NCI-H774 (cell line): ENCODE data around the gene NEDD4L.
A peak's percentile ranks its signal among the peaks of the same experiment; 100 is the strongest.
"Not testable (repeated sequence)": the region's sequence is repeated elsewhere in the genome, so short reads cannot be mapped to it uniquely, and the experiment has no call there.

Experiments
- DNase-seq: peaks from one replicate; lab custom pipeline; 2025; lab: John Stamatoyannopoulos, UW

NEDD4L gene

DNA sequence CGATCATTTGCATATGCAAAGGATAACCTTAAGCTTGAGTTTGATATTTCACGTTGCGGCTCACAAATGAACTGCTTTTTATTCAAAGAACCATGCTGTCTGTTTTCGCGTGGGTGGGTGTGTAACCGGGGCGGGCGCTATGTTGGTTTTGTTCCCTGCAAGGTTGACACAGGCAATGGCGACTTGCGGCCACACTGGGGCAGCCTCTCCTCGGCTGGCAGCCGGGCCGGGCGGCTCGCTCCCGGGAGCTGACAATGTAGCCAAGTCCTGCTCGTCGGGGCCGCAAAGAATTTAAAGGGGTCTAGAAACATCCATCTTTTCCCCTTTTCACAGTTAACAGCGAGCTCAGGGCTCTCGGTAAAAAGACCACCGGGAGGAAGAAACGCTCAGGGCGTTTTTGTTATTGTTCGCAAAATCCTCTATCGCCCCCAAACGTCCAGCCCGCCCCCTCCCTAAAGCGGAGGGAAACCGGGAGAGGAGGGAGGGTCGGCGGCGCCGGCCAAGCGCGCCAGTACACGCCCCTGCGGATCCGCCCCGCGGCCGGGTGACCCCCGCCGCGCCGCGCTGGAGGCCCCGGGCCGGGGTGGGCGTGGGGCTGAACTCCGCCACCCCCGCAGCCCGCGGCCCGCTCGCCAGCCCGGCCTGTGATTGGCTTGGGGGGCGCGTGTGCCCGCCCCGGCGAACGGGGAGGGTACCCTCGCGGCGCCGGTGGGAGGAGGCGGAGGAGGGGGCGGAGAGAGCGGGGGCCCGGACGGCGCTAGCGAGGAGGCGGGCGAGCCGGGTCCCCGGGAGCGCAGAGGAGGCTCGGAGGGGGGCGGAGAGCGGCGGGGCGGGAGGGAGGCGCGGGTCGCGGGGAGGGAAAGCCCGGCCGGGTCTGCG lies at the start of gene NEDD4L:
NEDD4L (plus strand) TSS at position 736 of the 879 bp plus-strand sequence. CDS start 435 bp downstream, outside the sequence.
- peak; percentile 91 for DNase-seq

DNA sequence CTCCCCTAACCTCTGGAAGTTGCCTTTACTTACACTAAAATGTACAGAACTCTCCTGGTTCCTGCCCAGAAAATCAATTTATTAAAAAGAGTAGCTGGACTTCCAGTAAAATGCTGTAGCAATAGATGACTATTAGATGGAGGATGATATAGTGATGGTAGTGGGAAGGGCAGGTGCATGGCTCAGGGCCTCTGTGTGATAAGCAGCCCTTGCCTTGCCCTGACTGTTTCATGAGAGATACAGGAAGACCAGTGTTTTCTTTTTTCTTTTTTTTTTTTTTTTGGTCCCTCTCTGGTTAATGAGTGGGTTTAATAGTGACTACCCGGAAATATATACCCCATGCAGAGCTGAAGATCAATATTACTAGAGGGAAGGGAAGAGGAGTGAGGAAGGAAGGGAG lies 48.7 kb upstream of the NEDD4L start:
- no peak for DNase-seq

DNA sequence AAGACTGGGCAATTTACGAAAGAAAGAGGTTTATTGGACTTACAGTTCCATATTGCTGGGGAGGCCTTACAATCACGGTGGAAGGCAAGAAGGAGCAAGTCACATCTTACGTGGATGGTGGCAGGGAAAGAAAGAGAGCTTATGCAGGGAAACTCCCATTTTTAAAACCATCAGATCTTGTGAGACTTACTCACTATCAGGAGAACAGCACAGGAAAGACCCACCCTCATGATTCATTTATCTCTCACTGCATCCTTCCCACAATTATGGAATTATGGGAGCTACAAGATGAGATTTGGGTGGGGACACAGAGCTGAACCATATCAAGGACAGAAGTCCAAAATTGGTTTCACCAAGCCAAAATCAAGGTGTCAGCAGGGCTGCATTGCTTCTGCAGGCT lies 47.1 kb upstream of the NEDD4L start:
- DNase-seq, result not testable (repeated sequence)

DNA sequence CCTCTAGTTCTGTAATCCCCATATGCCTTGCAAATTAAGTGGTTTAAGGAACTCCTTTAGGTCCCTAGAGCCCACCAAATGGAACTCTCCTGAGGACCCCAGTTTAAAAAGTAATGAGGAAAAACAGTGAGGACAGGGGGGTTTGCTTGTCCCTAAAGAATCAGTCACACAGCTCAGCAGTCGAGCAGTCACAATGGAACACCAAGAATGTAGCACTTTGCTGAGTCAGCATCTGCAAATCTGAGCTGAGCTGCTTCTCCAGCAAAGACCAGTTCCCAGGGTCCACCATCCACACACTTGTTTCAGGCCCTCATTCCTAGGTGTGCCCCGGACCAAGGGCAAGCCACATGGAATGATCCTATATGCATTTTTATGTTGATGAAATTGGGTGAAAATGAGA lies 46.2 kb upstream of the NEDD4L start:
- DNase-seq, result no peak

DNA sequence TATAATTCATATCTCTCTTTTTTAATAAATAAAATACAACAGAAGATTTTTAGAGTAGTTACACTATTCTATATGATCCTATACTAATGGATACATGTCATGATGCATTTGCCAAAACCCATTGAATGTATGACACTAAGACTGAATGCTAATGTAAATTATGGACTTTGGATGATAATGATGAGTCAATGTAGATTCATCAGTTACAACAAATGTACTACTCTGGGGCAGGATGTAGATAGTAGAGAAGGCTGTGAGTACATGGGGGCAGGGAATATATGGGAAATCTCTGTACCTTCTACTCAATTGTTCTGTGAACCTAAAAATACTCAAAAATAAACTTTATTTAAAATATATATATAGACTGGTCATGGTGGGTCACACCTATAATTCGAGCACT lies 45.6 kb upstream of the NEDD4L start:
- DNase-seq, result no peak

DNA sequence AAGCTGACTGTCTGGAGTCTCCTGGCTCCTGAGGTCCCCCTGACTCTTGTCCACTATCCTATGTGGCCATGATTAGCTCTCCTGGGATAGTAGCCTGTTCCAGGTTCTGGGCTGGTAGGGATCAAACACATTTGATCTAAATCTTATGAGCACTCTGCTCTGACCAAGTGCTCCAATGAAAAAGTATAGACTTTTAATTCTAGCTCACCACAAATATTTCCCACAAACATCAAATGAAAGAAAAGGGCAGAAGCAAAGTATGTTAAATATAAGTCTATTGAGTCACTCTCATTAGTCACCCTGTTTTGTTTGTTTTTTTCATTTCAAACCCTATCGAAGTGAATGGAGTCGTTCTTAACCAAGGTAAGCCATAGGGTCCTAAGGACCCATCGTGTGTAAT lies 39.7 kb upstream of the NEDD4L start:
- no peak for DNase-seq

DNA sequence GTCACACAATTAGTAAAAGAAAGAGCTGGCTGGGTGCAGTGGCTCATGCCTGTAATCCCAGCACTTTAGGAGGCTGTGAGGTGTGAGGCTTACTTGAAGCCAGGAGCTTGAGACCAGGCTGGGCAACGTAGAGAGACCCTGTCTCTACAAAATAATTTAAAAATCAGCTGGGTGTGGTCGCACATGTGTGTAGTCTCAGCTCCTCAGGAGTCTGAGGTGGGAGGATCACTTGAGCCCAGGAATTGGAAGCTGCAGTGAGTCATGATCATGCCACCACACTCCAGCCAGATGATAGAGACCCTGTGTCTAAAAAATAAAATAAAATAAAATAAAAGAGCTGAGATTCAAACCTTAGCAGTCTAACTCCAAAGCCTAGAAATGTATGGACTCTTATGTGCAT lies 39.0 kb upstream of the NEDD4L start:
- DNase-seq, result no peak

DNA sequence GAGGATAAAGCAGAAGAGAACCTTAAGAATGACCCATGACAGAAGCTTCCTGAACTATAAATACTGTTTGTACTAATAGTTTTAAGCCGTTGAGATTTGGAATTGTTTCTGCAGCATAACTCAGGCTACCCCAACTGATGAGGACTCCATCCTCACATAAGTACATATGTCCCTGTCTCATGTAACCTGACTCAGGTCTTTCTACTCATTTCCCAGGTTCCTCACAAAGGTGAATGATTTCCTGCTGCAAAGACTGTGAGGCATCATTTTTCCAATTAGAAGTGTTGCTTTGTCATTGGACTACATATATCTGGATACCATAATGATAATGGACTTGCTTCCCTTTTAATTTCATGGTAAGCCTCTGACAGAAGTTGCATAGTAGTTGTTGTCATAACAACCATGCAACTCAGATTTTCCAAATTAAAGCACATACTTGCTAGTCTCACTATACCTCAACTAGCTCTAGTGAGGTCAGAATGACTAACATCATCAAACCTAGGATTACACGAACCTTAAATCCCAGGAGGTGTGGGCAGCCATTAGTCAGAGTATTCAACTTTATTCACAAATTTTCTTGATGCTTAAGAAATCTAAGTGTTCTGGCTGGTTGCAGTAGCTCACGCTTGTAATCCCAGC lies 38.0 kb upstream of the NEDD4L start:
- no peak for DNase-seq

DNA sequence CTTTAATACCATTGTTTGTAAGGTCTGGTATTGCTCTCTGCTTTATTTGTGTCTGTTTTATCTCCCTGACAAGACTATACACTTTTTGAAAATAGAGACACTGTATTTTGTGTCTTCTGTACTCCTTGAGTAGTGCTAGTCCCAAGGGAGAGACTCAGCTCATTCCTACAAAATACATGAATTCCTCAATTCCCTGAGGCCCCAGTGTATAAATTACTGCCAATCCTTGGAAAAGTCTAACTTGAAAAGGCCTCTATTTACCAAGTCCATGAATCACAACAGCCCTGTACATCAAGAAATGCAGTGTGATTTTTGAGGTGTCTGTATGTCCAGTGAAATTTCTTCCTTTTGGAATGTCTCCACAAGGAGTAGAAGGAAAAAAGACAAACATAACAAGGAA lies 34.9 kb upstream of the NEDD4L start:
- DNase-seq, result no peak

DNA sequence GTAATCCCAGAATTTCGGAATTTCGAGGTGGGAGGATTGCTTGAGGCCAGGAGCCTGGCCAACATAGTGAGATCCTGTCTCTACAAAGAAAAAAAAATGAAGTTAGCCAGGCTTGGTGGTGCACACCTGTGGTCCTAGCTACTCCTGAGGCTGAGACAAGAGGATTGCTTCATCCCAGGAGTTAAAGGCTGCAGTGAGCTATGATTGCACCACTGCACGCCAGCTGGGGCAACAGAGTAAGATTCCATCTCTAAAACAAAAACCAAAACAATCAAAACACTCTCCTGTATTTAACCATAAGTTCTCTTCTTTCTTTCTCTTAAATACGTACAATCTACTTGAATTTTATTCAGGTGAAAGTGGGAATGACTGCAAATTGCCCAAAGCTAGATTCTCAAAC lies 33.8 kb upstream of the NEDD4L start:
- DNase-seq, result no peak

DNA sequence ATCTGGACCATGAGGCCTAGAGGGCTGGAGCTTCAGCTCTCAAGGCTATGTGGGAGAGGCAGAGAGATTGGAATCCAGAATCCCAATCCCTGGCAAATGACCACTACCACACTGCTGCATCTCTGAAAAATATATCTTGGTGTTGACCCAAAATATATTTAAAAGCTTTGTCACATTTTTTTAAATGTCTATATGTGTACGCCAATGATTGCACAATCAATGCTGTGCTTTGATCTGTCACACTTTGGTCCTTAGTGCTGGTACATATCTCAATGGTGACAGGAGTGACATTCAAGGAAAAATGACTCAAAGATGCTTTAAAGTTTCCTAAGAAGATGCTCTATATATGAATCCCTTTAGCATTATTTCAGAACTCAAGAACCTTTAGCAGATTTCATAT lies 31.7 kb upstream of the NEDD4L start:
- no peak for DNase-seq

DNA sequence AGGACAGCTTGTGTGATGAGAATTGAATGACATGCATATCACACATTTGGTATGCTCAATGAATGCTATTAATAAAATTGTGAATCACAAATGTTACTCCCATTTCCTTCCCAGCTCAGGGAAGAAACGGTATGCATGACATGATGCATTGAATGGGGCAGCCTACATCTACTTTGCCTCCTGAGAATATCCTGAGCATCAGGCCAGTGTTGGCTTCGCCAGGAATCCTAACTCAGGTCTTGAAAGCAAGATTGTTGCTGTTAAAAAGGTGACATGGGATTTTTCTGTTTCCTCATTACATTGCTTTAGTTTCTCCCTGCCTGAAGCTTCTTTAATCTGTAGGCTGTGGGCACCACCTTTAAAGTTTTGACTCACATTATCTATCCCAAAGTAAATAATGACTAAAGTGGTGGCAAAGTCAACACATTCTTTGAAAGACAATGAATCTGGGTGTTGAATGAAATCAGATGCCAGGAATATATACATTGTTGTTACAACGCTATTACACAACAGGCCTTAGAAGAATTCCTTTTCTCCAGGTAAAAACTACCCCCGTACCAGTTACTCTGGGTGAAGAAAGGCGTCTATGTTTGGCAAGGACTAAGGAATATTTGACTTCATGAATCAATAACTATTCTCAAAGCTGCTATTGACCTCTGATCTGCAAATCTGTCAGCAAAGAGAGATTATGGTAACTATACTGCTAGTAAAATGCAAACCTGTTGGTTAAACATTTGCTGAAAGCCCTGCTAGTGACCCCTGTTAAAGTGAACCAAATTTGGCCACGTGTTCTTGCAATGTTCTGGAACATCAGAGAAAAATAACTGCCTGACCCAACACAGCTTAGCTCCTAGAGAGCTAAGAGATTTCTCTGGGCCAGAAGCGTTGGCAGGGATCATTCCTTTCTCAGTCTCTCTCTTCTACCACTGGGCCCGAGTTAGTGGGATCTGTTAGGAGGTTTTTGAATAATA lies 30.5 kb upstream of the NEDD4L start:
- DNase-seq, result no peak

DNA sequence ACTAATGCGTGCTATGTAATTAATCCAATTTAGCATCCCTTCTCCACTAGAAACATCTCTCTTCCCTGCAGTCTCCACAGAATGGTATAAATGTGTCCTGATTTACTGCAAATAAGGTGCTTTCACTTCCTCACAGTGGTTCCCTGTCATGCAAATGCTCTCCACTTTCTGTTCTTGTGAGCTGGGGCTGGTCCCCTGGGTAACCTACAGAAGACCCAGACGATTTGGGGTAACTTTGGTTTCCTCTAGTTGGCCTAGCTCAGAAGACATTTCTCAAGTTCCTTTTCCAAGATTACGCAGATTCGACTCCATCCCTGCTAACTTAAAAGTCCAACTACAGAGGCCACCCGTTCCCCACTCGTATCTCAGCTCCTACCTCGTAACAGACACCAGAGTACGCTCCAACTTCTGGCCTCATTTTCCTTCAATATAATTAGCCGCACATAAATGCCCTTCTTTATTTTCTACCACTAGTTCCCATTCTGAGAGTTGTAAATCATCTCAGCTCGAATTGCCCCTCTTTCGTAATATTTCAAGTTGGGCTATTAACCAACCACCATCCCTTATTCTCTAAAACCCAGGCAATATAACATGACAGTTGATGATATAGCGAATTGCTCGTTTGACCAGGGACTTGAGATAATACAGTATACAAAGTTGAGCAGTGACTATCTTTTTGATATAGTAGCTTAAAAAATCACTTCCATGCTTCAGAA lies 28.8 kb upstream of the NEDD4L start:
- no peak for DNase-seq

DNA sequence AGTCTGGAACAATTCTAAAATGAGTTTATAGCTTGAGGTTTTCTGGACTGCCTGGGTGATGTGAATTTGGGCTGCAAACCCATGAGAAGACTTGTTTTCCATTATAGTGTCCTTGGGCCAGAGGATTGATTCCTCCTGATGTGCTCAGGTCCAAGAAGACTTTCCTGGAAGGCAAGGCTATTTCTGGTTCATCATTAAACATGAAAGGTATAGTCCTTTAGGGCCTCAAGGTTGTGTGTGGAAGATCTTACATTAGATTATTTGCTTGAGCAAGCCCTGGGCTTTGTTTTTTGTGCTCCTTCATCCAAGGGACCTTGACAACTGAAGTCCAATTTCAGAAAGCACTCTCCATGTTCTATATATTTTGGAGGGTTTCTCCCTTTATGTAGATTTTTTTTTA lies 26.8 kb upstream of the NEDD4L start:
- DNase-seq, result no peak

DNA sequence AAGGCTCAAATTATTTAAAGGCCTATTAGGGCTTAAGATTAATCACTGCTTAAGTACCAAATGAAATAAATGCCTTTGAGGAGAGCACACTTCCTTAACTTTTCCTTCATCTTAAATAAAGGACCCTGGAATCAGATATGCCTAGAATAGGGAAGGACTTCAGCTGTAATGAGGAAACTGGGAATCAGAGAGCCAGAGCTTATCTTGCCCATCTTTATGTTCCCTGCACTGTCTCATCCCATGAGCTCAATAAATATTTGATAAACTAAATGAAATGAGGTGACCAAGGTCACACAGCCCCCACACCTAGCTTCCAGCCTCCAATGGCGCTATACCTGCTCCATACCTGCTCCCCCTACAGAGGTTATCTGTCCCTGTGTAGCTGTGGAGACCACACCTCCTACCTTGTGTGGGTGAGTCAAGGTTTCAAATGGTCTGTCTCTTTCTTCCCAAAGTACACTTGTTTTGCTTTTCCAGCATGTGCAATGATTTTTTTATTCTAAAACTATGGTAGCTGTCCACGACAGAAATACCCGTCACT lies 23.4 kb upstream of the NEDD4L start:
- DNase-seq, result no peak

DNA sequence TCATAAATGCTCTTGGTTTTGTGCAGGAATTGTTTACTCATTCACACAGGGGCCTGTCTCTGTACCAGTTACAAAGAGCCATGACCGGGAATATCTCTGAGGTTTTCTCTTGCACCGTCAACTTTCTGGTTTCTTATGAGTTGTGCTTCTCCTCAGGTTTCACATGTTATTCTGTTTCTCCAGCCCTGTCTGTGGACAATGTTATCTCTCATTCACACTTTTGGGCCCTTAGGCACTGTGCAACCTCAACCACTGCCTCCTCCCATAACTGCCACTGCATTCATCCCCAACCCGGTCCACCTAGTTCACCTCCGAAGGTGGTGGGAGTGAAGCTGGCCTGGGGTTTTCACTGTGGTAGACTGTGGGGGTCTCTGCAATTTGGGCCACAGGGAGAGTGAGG lies 22.5 kb upstream of the NEDD4L start:
- DNase-seq, result no peak

DNA sequence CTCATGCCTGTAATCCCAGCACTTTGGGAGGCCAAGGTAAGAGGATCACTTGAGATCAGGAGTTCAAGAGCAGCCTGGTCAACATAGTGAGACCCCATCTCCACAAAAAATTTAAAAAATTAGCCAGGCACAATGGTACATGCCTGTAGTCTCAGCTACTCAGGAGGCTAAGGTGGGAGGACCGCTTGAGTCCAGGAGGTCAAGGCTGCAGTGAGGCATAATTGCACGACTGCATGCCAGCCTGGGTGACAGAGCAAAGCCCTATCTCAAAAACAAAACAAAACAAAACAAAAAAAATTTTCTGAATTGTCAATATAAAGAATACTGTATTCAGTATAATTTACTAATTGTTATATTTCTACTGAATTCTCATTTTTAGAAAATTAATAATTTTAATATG lies 20.9 kb upstream of the NEDD4L start:
- no peak for DNase-seq

DNA sequence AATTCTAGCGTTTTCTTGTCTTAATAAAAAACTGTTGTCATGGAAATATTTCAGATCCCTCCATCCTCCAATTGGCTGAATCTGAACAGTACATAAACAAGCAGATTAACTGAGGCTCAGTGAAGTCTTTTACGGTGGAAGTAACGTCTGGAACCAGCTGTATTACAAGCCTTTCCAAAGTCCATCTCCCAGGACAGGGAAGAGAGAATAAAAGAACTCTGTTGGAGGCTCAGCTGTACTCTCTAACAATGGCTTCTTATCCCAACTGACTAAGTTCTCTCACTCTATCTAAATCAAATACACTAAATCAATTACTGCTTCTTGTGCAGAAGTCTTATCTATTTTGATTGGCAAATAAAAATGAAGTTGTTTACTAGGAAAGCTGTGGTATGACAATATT lies 19.9 kb upstream of the NEDD4L start:
- no peak for DNase-seq

DNA sequence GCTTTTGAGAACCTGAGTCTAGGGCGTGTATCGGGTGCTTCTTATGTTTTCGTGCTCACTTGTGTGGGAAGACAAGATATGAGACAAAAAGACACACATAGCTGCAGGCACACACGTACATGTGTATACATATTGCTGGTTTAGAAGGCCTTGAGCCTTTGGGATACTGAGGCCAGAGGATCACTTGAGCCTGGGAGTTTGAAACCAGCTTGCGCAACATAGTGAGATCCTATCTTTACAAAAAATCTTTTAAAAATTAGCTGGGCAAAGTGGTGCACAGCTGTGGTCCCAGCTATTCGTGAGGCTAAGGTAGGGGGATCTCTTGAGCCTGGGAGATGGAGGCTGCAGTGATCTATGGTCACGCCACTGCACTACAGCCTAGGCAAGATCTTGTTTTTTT lies 18.8 kb upstream of the NEDD4L start:
- no peak for DNase-seq

DNA sequence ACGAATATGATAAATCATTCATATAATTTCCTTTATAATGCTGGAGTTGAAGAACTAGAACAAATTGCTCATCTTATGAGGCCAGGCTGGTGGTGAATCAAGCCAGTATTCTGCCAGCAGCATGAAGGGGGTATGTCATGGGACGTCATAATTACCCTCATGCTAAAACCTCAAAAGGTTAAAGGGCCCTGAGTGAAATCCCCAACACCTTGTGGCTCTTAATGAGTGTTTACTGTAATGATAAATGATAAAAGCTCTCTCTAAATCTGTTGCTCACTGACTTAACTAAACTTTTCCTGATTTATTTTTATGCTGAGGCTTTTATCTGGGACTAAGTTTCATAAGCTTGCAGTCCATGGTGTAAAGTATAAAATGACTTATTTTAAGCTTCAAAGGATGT lies 18.3 kb upstream of the NEDD4L start:
- DNase-seq, result no peak

DNA sequence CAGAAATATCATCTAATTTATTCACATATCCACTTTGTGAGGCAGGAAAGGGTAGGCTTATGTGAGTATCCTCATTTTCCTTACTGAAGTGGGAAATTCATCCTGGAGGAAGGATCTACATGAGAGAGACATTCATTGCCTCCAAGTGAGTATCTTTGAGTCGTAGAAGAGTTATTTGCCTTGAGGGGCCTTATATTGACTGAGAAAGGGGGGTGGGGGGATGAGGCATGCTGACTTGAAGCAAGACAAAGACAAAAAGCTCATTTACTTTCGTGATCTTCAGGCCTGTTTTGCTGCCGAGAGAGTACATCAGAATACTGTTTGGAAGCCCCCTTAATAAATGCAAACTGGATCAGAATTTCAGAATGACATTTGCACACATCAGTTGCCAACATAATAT lies 17.6 kb upstream of the NEDD4L start:
- no peak for DNase-seq

DNA sequence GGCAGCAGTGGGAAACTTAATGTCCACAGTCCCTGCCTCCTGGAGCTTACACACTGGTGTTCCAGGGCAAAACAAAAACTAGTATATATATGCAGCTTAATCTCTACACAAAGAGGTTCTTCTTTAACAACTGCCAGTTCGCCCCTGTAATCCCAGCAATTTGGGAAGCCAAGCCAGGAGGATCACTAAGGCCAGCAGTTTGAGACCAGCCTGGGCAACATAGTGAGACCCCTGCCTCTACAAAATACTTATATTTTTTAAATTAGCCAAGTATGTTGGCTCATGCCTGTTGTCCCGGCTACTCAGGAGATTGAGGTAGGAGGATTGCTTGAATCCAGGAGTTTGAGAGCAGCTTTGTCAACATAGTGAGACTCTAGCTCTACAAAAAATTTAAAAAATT lies 17.2 kb upstream of the NEDD4L start:
- no peak for DNase-seq
